Neural progenitor cell (in vitro differentiated cells): Measurements from ENCODE around the gene ZNF230. TPM values are rescaled to one million over a fixed set of nuclear protein-coding genes. Genes with fewer than 3 reads are reported as not detected.

Source experiments
- DNase-seq: peaks from one replicate; pipeline ENCODE4 v3.0.0-alpha.2; 2016; ENCODE audit warnings: low spot score
- H2AFZ ChIP-seq: fragments of 200-600 bp; sonication (generic); replicated peaks from 2 replicates; pipeline ENCODE4 v1.6.1; 2016; ENCODE audit warnings: antibody characterized with exemption
- H3F3A ChIP-seq: fragments of 200-600 bp; sonication (generic); 2 replicates; pipeline ENCODE4 v1.6.1; 2016; ENCODE audit warnings: antibody characterized with exemption, low read depth
- H3K27ac ChIP-seq: fragments of 200-600 bp; sonication (generic); 2 replicates; pipeline ENCODE4 v1.5.1; 2016; ENCODE audit warnings: mild to moderate bottlenecking
- H3K27me3 ChIP-seq: fragments of 200-600 bp; sonication (generic); 2 replicates; pipeline ENCODE4 v1.6.1; 2016; ENCODE audit warnings: mild to moderate bottlenecking, moderate library complexity
- H3K36me3 ChIP-seq: fragments of 200-600 bp; sonication (generic); 2 replicates; pipeline ENCODE4 v1.5.1; 2016
- H3K4me1 ChIP-seq: fragments of 200-600 bp; sonication (generic); 2 replicates; pipeline ENCODE4 v1.6.1; 2016; ENCODE audit warnings: mixed run types
- H3K4me2 ChIP-seq: fragments of 200-600 bp; sonication (generic); 2 replicates; pipeline ENCODE4 v1.6.1; 2016
- H3K4me3 ChIP-seq: fragments of 200-600 bp; sonication (generic); 2 replicates; pipeline ENCODE4 v1.5.1; 2016
- H3K79me2 ChIP-seq: fragments of 200-600 bp; sonication (generic); 2 replicates; pipeline ENCODE4 v1.6.1; 2016; ENCODE audit warnings: low read depth
- H3K9ac ChIP-seq: fragments of 200-600 bp; sonication (generic); 2 replicates; pipeline ENCODE4 v1.6.1; 2016
- H3K9me3 ChIP-seq: fragments of 200-600 bp; sonication (generic); 2 replicates; pipeline ENCODE4 v1.5.1; 2016; ENCODE audit warnings: low read depth
- H4K20me1 ChIP-seq: fragments of 200-600 bp; sonication (generic); 2 replicates; pipeline ENCODE4 v1.6.1; 2016; ENCODE audit warnings: low read depth
- H3K27ac Mint-ChIP-seq: 3 replicates; pipeline ENCODE4 v1.8.0; 2021; ENCODE audit warnings: mixed read lengths
- H3K27me3 Mint-ChIP-seq: 2 replicates; pipeline ENCODE4 v1.8.0; 2022; ENCODE audit warnings: low read depth, mild to moderate bottlenecking, inconsistent platforms, moderate library complexity, mixed read lengths; ENCODE audit not compliant: insufficient read depth
- H3K36me3 Mint-ChIP-seq: 3 replicates; pipeline ENCODE4 v1.8.0; 2021; ENCODE audit warnings: mixed read lengths
- H3K4me1 Mint-ChIP-seq: 3 replicates; pipeline ENCODE4 v1.8.0; 2021; ENCODE audit warnings: mixed read lengths
- H3K4me3 Mint-ChIP-seq: 3 replicates; pipeline ENCODE4 v1.8.0; 2021; ENCODE audit warnings: mild to moderate bottlenecking, moderate library complexity, mixed read lengths
- H3K9me3 Mint-ChIP-seq: 3 replicates; pipeline ENCODE4 v1.8.0; 2020; ENCODE audit warnings: mixed read lengths
- EZH2 ChIP-seq: fragments of 200-600 bp; sonication (generic); IDR thresholded peaks from 2 replicates; pipeline ENCODE4 v1.6.1; 2017; ENCODE audit warnings: antibody characterized with exemption, mild to moderate bottlenecking, moderate library complexity
- EZH2phosphoT487 ChIP-seq: fragments of 200-600 bp; sonication (generic); IDR thresholded peaks from 2 replicates; pipeline ENCODE4 v1.6.1; 2017; ENCODE audit warnings: antibody characterized with exemption
- total RNA-seq: library from RNA; depleted of rRNA; stranded (reverse); fragments of >200 nt; gene quantifications from 2 replicates; pipeline ENCODE4 v1.2.3, GENCODE V29; 2015; ENCODE audit warnings: low replicate concordance
- TF ChIP-seq, protein P1 (sequence below): fragments of 200-600 bp; sonication (generic); IDR thresholded peaks from 2 replicates; pipeline ENCODE4 v1.5.1; 2017; ENCODE audit warnings: antibody characterized with exemption, mild to moderate bottlenecking

ZNF230 gene
- total RNA-seq, 1 donor from 2014 or later, result 4.7 TPM

DNA sequence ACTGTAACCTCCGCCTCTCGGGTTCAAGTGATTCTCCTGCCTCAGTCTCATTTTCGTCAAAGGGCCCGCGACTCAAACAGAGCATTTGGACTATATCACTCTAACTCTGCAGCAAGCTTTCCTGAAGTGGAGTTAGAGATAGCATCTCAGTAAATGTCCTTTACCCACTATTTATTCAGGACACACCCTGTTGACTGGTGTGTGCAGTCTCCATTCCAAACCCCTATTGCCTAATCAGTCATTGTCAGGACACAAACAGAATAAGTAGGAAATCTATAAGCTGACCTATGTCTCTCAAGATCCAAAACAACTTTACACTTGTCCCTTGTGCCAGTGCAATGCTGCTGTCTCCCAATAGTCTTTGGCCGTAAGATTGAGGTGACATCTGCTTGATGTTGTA is 23.9 kb downstream of the ZNF230 start:
- Histone ChIP-seq H4K20me1 (no peaks in the 10 kb centered on the region), H3K27ac (no peak overlapping the region), H3K4me3 (no peak overlapping the region), H3F3A (no peaks in the 10 kb centered on the region), H3K4me1 (peaks cover 6% of the 10 kb centered on the region), H3K9ac (no peak overlapping the region), H3K36me3 (peaks cover 34% of the 10 kb centered on the region), H3K27me3 (peaks cover 13% of the 10 kb centered on the region), H2AFZ (no peak overlapping the region), H3K79me2 (peaks cover 8% of the 10 kb centered on the region), H3K9me3 (peaks cover 2% of the 10 kb centered on the region), H3K4me2 (no peak overlapping the region)
- Mint-ChIP-seq H3K27ac (no peak overlapping the region), H3K4me1 (peaks cover 10% of the 10 kb centered on the region), H3K36me3 (peaks cover 44% of the 10 kb centered on the region), H3K4me3 (peak overlapping the region; percentile 99), H3K27me3 (no peaks in the 10 kb centered on the region), H3K9me3 (peaks cover 25% of the 10 kb centered on the region)
- TF ChIP-seq EZH2 (no peak), EZH2phosphoT487 (no peak)
- TF ChIP-seq, protein P1, sequence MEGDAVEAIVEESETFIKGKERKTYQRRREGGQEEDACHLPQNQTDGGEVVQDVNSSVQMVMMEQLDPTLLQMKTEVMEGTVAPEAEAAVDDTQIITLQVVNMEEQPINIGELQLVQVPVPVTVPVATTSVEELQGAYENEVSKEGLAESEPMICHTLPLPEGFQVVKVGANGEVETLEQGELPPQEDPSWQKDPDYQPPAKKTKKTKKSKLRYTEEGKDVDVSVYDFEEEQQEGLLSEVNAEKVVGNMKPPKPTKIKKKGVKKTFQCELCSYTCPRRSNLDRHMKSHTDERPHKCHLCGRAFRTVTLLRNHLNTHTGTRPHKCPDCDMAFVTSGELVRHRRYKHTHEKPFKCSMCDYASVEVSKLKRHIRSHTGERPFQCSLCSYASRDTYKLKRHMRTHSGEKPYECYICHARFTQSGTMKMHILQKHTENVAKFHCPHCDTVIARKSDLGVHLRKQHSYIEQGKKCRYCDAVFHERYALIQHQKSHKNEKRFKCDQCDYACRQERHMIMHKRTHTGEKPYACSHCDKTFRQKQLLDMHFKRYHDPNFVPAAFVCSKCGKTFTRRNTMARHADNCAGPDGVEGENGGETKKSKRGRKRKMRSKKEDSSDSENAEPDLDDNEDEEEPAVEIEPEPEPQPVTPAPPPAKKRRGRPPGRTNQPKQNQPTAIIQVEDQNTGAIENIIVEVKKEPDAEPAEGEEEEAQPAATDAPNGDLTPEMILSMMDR, result no peak
- no peak for DNase-seq

DNA sequence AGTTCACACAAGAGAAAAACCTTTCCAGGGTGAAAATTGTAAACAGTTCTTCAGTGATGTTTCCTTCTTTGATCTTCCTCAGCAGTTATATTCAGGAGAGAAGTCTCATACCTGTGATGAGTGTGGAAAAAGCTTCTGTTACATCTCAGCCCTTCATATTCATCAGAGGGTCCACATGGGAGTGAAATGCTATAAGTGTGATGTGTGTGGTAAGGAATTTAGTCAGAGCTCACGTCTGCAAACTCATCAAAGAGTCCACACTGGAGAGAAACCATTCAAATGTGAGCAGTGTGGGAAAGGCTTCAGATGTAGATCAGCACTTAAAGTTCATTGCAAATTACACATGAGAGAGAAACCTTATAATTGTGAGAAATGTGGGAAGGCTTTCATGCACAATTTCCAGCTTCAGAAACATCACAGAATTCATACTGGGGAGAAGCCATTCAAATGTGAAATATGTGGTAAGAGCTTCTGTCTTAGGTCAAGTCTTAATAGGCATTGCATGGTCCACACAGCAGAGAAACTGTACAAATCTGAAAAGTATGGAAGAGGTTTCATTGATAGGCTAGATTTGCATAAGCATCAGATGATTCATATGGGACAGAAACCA is 29.3 kb downstream of the ZNF230 start:
- no peak overlapping the region for H3K4me2 ChIP-seq
- Mint-ChIP-seq H3K4me1 (no peaks in the 10 kb centered on the region), H3K27me3 (peaks cover 6% of the 10 kb centered on the region), H3K4me3 (no peak overlapping the region), H3K27ac (no peak overlapping the region), H3K36me3 (peaks cover 59% of the 10 kb centered on the region), H3K9me3 (peaks cover 53% of the 10 kb centered on the region)
- H3K27ac ChIP-seq, result no peak overlapping the region
- no peaks in the 10 kb centered on the region for H4K20me1 ChIP-seq
- H3K4me3 ChIP-seq, result no peak overlapping the region
- no peak overlapping the region for H2AFZ ChIP-seq
- TF ChIP-seq, protein P1, result no peak
- TF ChIP-seq EZH2 (no peak), EZH2phosphoT487 (no peak)
- H3F3A ChIP-seq, result no peaks in the 10 kb centered on the region
- peaks cover 11% of the 10 kb centered on the region for H3K9me3 ChIP-seq
- H3K79me2 ChIP-seq, result no peaks in the 10 kb centered on the region
- no peaks in the 10 kb centered on the region for H3K4me1 ChIP-seq
- no peak overlapping the region for H3K9ac ChIP-seq
- DNase-seq, result no peak
- no peaks in the 10 kb centered on the region for H3K27me3 ChIP-seq
- peaks cover 45% of the 10 kb centered on the region for H3K36me3 ChIP-seq

DNA sequence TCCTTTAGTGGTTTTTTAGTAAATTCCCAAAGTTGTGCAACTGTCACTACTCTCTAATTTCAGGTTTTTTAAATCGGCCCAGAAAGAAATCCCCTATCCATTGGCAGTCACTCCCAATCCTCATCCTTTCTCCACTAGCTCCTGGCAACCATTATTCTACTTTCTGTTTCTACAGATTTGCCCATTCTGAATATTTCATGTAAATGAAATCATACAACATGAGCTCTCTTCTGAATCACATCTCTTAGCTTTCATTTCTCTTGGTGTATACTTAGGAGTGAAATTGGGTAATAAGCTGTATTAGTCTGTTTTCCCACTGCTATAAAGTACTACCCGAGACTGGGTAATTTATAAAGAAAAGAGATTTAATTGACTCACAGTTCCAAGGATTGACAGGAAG is 39.4 kb downstream of the ZNF230 start:
- Histone ChIP-seq H3F3A (no peaks in the 10 kb centered on the region), H3K79me2 (no peaks in the 10 kb centered on the region), H3K4me1 (no peaks in the 10 kb centered on the region), H3K27me3 (peaks cover under 1% of the 10 kb centered on the region), H4K20me1 (no peaks in the 10 kb centered on the region), H3K27ac (no peak overlapping the region), H3K36me3 (no peaks in the 10 kb centered on the region), H2AFZ (no peak overlapping the region), H3K9ac (no peak overlapping the region), H3K9me3 (no peaks in the 10 kb centered on the region), H3K4me3 (no peak overlapping the region), H3K4me2 (no peak overlapping the region)
- no peak overlapping the region for H3K27ac Mint-ChIP-seq
- H3K36me3 Mint-ChIP-seq, result no peaks in the 10 kb centered on the region
- H3K4me3 Mint-ChIP-seq, result no peak overlapping the region
- no peaks in the 10 kb centered on the region for H3K4me1 Mint-ChIP-seq
- no peak for DNase-seq
- H3K27me3 Mint-ChIP-seq, result peaks cover 4% of the 10 kb centered on the region
- no peak for TF ChIP-seq EZH2
- H3K9me3 Mint-ChIP-seq, result peaks cover 10% of the 10 kb centered on the region
